DMS 273 treated with DMSO at 0.1 percent for 48 hours (cell line): ENCODE measurements around the gene PBX1.

Experiments used
- DNase-seq: peaks from one replicate; lab custom pipeline; 2025; lab: John Stamatoyannopoulos, UW

Gene PBX1

DNA sequence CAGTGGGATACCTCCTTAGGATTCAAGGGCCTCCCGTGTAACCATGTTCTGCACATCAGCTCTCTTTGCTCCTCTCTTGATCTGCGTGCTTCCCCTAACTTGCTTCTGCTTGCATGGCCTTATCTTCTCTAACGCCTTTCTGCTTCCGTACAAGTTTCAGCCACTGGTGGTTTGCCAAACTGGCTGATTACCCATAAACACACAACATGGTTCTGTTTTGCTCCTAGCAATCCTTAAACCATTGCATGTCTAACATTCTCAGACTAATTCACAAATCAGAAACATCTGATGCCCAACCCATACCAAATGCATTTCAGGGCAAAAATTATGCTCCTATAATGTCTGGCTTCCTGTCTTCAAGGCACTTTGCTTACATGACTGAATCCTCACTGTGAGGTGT, 166.4 kb downstream of the PBX1 start:
- DNase-seq: no peak

DNA sequence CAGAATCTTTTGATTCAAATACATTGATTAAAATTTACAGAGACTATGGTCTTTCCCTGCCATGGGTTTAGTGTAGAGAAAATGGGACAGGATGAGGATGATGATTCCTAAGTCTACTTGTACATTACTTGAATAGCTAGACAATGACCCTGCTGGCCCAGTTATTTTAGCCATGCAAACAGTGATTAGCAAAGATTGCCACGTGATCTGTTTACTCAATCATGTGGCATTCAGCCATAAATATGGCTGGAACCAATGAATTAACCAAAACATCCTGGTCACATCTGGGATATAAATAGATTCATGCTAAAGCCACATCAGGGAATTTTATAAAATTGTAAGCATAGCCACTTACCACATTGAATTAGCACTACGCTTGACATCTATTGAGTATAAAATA, 167.3 kb downstream of the PBX1 start:
- no peak for DNase-seq

DNA sequence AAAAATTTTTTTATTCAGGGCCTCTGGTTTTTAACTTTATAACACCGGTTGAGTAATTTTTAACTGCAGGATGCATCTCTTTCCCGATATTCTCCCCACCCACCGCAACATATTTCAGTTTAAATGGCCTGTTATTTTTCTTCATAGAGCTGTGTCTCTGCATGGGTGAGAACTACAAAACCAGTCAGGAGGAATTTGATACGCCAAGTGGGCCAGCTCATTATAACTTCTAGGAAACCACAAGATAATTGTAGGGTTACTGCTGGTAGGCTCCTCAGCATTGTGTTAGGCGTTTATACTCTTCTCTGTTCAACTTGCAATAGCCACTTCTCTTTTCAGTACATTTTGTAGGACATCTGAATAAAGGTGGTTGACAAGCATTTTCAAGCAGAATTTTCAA, 169.7 kb downstream of the PBX1 start:
- DNase-seq: peak; percentile 54

DNA sequence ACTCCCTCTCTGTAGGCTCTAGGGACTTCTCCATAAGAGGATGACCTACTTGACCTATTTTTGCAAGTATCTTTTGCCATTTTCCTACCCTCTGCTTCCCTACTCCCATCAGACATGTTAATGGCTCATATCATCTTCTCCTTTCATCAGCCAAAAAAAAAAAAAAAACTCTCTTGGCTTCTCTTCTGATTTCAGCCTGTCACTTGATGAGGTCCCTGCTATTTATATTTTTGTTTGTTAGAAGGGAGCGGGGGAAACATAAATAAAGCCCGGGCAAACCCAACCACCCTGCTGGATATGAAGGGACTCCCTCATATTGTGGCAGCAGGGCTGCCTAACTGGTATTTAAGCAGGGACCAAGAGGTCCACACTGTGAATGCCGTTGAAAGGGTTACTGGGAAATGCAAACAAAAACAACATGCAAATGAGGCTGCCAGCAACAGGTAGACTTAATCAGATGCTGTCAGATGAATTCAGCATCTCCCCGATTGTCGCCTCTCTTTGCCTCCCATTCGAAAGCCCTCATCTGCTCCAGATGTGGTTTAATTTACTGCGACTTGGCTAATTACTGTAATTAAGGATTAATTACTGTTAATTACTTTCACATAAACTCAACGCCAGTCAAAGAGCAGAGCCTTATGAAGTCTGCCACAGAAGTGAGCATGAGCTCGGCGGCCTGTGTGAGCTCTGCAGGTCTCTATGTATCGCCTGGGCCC, 172.3 kb downstream of the PBX1 start:
- DNase-seq: no peak

DNA sequence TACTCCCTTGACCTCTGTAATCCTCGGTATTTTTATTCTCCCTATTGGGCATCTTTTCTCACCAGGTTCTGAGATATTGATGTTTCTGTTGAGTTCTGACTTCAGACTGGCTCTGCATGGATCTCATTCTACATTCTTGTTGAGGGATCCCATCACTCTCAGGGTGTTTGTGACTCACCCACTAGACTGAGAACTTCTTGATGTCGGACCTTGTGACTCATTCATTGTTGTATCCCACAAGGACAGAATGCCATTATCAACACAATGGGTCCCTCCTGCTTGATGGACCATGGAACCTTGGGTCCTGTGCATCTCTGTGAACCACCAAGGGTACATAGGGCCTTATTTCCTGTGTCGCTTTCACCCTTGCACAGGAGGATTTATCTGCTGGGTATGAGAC, 174.1 kb downstream of the PBX1 start:
- no peak for DNase-seq

DNA sequence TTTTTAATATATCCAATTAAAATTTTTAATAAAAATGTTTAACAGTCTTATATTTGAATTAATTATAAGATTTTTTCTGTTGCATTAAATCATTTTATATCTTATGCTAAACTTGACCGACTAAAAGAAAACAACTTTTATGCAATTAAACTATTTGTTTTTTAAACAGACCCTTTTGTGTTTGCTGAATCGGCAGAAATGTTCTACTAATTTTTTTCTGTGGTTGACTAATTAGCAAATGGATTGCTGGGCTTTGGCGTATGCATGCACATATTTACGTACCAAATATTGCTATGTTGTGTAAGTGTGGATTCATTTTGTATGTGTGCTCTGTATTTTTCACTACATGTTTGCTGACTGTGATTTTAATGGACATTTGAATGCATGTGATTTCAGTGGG, 174.8 kb downstream of the PBX1 start:
- DNase-seq: no peak

DNA sequence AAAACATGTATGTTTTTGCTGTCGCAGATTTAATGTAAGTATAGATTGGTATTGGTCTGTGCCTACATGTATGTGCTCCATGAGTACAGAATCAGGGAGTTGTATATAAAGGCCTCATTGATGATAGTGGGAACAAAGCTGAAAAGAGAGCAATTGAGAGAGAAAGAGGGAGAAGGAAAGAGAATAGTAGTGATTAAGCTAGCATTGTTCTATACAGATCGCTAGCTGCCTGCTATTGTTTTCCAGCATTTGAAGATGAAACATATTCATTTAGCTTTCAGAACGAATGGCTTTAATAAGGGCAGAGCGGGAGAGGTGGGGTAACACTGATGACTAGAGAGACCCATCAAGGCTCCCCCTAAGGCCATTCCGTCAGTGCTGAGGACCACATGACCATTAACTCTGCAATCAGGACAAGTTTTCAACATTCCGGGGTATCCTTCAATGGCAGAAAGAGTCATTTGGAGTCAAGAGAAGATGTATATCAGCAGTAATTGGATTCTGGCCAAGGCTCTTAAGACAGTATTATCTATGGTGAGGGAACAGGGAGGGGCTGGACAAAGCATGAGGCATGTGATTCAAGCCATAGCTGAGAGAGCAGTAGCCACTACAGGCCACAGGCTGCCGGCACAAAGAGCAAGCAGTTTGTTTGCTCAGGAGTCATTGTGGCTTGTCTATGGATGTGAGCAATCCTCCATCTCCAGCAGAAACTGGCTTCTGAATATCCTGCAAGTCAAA, 176.5 kb downstream of the PBX1 start:
- no peak for DNase-seq

DNA sequence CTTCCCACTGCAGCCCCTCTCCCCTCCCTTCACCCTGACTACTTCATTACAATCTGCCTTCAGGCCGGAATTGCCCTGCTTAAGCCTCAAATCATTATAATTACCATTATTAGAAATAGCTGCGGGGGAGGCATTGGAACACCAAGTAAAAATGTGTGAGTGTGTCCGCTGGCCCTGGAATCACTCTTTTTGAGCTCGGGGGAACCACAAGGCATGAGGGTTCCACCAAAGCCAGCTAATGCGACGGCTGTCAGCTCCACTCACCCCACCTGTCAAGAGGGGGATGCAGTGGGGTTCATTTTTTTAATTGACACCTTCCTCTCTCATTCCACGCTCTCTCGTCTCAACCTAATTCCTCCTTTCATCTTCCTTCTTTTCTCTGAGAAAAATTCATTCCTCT, 177.2 kb downstream of the PBX1 start:
- DNase-seq: no peak

DNA sequence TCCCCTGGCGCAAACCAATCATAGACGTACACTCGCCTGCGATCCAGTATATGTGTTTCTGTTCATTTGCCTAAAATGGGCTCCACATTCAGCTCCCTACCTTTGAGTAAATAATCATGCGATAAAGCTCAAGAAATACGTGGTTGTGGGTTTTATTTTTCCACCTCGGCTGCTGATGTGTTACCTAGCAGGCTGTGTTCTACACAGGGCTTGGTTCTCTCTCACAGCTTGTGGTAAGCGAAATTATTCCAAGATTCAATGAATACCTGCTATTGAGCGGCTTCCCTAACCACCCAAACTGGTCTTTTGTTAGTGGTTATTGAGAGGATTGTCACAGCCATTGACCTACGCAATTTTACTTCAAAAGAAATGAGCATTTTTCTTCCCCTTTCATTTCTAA, 180.2 kb downstream of the PBX1 start:
- DNase-seq: no peak

DNA sequence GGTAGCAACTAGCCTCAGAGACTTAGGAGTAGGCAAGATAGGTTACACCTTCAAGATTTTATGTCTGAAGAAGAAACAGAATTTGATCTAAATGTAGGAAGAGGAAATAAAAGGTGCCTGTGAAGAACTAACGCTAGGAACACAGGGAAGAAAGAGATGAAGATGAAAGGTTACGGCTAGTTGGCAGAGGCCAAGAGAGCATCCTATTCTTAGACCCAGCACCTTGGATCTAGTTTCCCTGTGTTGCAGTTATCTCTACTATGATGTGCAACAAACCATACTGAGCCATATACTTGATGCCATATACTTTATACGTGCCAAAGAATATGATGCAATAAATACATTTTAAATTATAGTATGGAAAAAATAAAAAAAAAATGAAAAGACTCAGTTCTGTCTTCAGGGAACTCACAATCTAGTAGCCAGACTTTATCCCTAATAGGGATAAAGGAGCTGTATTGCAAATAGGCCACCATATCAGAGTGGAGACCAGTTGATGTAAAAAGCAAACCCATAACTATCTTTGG, 181.1 kb downstream of the PBX1 start:
- DNase-seq: no peak

DNA sequence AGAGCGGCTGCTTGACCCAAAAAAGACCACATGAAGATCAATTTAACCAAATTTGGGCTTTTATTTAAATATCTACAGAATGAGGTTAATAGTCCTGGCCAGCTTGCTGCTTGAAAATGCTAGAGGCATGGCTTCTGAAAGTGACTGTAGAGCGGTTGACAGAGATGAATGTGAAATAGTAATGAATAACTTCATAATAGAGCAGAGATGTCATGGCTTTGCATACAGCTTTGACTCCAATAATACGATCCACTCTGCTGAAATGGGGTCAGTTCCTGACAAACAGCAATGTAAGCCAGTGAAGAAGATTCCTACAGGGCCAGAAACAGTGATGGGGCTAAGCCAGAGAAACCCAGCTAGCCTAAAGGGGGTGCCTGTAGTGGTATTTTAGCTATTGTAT, 183.8 kb downstream of the PBX1 start:
- no peak for DNase-seq

DNA sequence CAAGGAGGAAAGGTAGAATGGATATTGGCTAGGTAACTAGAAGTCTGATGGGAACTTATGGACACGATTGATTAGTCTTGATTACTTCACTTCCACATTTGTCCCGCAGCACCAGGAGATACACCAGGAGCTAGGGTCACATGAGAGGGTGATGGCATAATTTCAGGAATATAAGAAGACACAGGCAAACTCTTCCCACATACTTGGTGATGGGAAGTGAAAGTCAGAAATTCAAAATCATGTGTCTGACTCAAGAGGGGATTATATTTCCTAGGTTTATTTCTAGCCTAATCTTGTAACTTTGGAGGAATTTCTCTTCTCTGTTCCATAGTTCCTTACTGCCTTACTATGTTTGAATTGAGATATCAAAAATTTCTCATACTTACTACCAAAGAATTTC, 185.0 kb downstream of the PBX1 start:
- no peak for DNase-seq

DNA sequence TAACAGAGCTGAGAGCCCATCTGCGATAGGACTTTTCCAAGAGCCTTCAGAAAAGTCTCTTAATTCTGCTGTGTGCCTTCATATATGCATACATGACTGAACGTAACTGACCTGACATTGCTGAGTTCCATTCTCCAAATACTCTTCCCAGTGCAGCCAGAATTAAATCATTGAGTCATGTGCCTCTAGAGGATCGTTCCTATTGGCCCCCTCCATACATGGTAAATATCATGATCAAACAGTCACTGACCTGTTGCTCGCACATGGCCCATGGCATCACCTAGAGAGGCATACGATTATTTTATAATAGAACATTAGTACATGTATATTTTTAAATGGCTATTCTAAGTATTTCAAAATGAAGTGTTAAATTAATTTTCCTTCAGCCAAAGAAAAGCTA, 186.8 kb downstream of the PBX1 start:
- DNase-seq: no peak

DNA sequence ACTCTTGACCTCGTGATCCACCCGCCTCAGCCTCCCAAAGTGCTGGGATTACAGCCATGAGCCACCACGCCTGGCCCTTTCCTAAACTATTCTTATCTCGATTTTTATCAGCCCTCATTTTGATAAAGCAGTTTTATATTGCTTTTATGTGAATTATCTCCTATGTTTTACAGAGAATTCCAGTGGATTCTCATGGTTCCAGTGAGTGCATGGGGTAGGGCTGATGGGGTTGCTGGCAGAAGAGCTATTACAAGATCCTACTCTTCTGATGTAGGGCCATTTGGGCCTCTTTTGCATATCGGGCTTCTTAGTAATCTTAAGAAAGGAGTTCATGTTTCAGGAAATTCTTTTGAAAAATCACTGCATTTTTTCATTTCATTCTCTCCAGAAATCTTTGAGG, 187.6 kb downstream of the PBX1 start:
- no peak for DNase-seq

DNA sequence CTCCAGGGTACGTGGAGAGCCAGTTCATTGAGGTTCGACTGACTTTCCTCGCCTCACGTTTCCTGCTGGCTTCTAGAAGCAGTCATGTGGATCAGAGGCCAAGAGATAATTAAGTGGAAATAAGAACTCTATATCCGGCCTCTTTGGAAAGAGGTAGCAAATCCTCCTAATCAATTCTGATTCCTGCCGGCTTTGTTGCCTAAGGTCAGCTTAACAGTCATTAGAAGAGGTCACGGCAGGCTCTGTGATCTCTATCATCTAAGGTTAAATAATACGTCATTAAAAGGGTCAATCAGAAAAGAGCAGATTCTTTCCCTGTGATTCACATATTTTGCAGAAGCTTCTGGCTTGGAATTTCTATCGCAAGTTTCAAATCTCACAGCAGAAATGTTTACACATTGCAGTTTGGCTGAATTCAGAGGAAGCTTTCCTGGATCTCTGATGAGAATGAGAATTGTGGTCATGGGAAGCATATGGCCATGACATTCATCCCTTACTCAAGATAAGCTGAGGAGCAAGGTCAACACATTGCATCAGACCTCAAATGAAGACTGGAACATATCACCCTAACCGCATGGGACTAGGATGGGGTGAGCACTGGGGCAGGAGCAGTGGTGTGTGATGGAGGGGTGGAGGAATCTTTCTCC, 189.4 kb downstream of the PBX1 start:
- no peak for DNase-seq

DNA sequence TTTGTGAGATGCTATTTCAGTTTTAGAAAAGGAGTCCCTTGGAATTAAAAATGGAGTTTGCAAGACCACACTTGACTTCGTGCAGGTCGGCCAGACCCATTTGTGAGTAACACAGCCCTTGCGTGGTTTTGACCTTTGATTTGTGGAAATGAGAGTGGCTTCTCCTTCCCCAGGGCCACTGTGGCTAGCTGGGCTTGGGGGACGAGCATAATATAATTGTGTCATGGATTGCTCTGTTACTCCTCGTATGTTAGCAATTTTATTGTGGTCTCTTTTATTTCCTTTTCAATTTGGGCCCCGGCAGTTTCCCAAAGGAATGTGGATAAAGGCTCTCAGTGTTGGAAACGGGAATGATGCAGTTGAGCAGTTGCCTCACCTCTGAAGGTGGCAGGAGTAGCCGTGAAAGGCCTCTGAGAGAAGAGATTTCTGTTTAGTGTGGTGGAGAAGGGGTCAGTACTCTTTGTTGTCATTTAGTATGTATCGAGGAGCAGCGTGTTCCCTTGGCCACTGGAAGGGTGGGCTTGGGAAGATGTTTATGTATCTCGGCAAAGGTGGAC, 194.6 kb downstream of the PBX1 start:
- DNase-seq: no peak

DNA sequence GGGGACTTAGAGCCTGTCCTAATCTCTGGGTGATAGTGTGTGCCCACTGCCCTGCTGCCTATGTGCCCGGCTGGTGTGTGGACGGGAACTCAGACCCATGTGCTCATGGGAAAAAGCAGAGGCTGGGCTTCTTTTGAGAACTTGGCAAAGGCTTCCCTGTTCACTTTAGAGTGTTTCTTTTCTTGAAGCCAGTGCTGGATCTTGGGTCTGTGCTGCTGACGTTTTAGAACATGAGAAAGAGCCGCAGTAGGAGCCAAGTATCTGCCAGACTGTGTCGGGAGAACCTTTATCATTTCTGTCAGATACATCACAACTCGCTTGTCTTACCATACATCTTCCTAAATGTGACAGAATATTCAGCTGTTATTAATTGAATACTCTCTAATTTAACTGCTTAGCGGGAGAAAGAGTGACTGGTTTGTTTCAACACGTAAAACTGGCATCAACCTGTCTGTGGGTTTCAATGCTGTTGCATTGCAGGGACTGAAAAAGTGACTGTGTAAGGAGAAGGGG, 195.2 kb downstream of the PBX1 start:
- DNase-seq: no peak

DNA sequence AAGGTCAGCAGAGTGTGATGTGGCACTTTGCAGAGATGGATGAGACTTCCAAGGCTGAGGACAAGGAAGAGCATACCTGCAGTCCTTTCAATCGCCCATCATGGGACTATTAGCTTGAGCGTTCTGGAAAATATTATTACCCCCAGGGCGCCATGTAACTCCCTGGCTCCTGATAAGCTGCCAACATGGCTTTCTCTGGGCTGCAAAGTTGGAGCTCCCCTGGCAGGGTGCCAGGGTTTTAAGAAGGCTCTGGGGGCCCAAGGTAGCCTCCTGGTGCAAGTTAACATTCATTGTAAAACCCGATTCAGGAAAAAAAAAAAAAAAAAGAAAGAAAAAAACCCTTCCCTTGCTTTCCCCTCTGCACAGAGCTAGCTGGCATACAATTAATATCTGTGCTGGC, 196.7 kb downstream of the PBX1 start:
- peak; percentile 65 for DNase-seq

DNA sequence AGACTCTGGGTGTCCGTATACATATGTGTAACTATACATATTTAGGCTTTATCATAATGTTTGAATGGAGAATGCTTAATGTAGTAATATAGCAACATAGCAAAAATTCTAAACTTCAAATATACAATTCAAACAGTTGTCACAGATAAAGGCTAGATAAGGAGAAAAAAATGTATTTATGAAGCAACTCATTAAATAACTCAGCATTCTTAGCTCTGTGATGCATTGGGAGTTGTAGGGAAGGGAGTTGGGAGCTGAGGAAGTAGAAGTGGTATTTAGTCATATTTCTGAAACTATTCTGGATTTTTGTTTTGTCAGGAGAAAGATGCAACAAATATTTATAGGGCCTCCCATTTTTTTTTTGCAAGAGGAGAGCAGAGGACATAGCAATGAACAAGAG, 197.8 kb downstream of the PBX1 start:
- DNase-seq: no peak

DNA sequence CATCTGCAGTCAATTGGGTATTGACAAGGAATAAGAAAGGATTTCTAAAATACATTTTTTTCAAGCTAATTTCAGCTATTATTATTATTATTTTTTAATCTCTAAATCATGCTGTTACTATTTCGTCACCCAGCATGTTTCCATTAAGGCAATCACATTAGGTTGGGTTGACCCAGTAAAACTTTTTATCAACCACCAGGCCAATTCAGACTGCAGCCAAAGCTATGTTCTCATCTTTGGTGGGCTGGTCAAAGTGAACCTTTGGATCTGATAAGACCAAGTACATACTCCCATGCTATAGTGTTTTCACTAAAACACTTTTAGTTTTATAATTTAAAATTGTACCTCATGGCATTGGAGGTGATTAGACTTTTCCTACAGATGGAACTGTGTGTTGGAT, 198.6 kb downstream of the PBX1 start:
- DNase-seq: no peak

DNA sequence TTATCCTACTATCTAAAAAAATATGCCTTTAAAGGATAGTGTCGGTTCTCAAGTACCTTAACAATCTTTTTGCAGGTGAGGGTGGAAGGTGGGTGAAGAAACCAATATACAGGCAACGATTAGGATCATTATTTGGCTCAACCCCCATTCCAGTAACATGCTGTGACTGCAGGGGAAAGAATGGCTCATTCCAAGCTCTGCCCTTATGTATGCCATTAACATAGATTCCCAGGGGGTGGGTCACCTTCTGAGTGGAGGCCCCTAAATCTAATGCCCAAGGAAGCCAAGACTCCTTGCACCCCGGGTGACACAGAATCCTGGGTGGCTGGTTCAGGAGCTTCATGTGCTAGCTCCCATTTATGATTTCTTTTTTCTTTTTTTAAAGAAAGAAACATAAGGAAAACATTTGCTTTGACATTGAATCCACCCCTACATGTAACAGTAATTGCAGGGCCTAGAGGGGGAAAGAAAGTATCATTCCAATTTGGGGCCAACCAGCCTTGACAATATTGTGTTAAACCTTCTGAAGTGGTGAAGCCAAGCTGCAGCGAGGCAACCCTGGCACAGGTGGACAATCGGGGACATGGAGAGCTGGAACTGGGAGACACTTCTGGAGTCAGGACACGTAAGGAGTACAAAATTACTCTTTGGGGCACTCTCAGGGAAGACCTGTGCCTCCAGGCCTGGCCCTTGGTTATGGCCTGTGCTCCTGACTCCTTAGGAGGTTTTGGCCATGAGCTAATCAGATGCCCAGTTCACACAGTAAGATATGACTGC, 200.3 kb downstream of the PBX1 start:
- no peak for DNase-seq

DNA sequence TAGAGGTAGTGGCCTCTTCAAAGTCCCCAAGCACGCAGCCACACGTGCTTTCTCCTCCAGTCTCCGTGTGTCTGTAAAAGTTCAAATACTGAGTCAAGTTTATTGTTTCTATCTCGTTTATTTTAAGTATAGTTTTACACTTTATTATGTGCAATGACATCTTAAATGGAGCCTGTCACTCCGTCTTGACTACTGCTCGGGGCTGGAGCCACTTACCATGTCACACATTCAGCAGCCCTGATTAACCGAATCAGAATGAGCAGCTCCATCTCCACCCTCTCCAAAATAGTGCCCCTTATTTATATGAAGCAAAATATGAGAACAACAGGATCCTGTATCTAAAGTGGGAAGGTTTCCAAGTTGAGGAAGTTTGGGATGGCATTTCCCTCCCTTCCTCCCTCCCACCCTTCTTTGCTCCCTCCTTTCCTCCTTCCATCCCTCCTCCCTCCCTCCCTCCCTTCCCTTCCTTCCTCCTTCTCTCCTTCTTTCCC, 201.0 kb downstream of the PBX1 start:
- peak; percentile 46 for DNase-seq
